Measurements from ENCODE around the gene CRELD2. TPM values are rescaled to one million over a fixed set of nuclear protein-coding genes. Genes with fewer than 3 reads are reported as not detected.

The CRELD2 gene
- total and polyA plus RNA-seq, 2 of the 4 experiments (the other 2 are of a cell fraction) = 36.2 to 70.7 TPM

GRCh38 chr22:49948116-49948957 lies 29.9 kb downstream of the CRELD2 start:
- intact Hi-C loops (cut with micrococcal nuclease) = no loop called here
- TF ChIP-seq RCOR1 (IDR thresholded peaks at IDR 0.05; ENCODE audit: insufficient replicate concordance, low read length) (no peak), RAD21 (IDR thresholded peaks at IDR 0.05; ENCODE audit: low read length) (no peak), CEBPB (IDR thresholded peaks at IDR 0.05; ENCODE audit: low read depth, low read length) (no peak), CHD1 (IDR thresholded peaks at IDR 0.05; ENCODE audit: low read depth, low read length) (no peak), NFE2L2 (IDR thresholded peaks at IDR 0.05; ENCODE audit: low read depth, low read length) (no peak), RFX5 (IDR thresholded peaks at IDR 0.05; ENCODE audit: low read depth, low read length) (no peak), MXI1 (IDR thresholded peaks at IDR 0.05; ENCODE audit: borderline replicate concordance, low read depth, low read length) (no peak), SMC3 (IDR thresholded peaks at IDR 0.05; ENCODE audit: low read depth, low read length) (no peak)
- CTCF ChIA-PET = no interaction called here
- POLR2A ChIA-PET (ENCODE audit: unreplicated experiment) = no interaction called here
- H3K56ac ChIP-seq (ENCODE audit: extremely low read depth, insufficient read depth, low read length) = no peak overlapping the region
- no peak overlapping the region; the same call in 1 of the 2 replicates for H2AK5ac ChIP-seq (ENCODE audit: low read depth, low read length)
- H3K27ac ChIP-seq (ENCODE audit: insufficient read depth, low read length) = no peak overlapping the region
- H3K18ac ChIP-seq (ENCODE audit: low read depth, low read length) = no peak overlapping the region
- 84% methylated on average over 11 of the region's 23 CpGs; no CpG with 5 or more reads in 1 of the 2 experiments for WGBS, 2 experiments (ENCODE audit: extremely low coverage in 2 of 2, insufficient read length in 1 of 2)
- H4K20me1 ChIP-seq (ENCODE audit: insufficient read depth, low read length) = no peaks in the 10 kb centered on the region
- H2BK20ac ChIP-seq (ENCODE audit: low read depth, low read length) = no peak overlapping the region
- H2BK15ac ChIP-seq (ENCODE audit: low read depth, low read length) = no peak overlapping the region
- in situ Hi-C loops (cut with MboI; ENCODE audit: low sequenced_read_pairs) = no loop called here
- H2AK9ac ChIP-seq (replicated peaks; ENCODE audit: low read depth, low read length, poor library complexity) = peak overlapping the region; percentile 37
- H2BK120ac ChIP-seq (ENCODE audit: low read depth, low read length) = no peak overlapping the region
- H4K8ac ChIP-seq (ENCODE audit: low read depth in 2 of 2, low read length in 2 of 2) = no peak overlapping the region
- no peak for ATAC-seq (ENCODE audit: low read depth)
- no peaks in the 10 kb centered on the region for H3K36me3 ChIP-seq (ENCODE audit: control insufficient read depth, insufficient read depth, low read length)
- no peak overlapping the region for H4K5ac ChIP-seq (ENCODE audit: low read depth, low read length)
- no peak overlapping the region for H3K4me3 ChIP-seq (ENCODE audit: insufficient read depth, low read depth, low read length)
- no peak overlapping the region for H3K9ac ChIP-seq (ENCODE audit: low read depth, low read length)
- dilution Hi-C loops (cut with HindIII; ENCODE audit: low sequenced_read_pairs, unreplicated experiment) = no loop called here
- no peak overlapping the region for H3K23ac ChIP-seq (ENCODE audit: low read depth, low read length)
- H3K9me3 ChIP-seq (ENCODE audit: control insufficient read depth, insufficient read depth, low read length) = no peaks in the 10 kb centered on the region
- H3K27me3 ChIP-seq (ENCODE audit: control insufficient read depth, insufficient read depth, low read length) = no peaks in the 10 kb centered on the region
- H3K14ac ChIP-seq (replicated peaks; ENCODE audit: low read depth, low read length) = no peak overlapping the region
- H3K4ac ChIP-seq (ENCODE audit: low read depth, low read length) = no peak overlapping the region
- H3K4me2 ChIP-seq (ENCODE audit: low read depth, low read length) = no peak overlapping the region
- no peak overlapping the region for H4K91ac ChIP-seq (ENCODE audit: insufficient read depth, low read depth, low read length)
- 0 out of 4 replicates have a peak, but pooled peaks cover 0 to 4% of the 10 kb centered on the region in 2 experiments for H3K79me1 ChIP-seq (ENCODE audit: low read depth in 1 of 2, low read length in 2 of 2)
- H3K4me1 ChIP-seq (ENCODE audit: control insufficient read depth, insufficient read depth, low read length) = peaks cover 27% of the 10 kb centered on the region
- no peak overlapping the region for H2AFZ ChIP-seq (replicated peaks; ENCODE audit: low read length, poor library complexity)
- H3K9me1 ChIP-seq (ENCODE audit: insufficient read depth, low read length) = peaks cover 23% of the 10 kb centered on the region
- no peak overlapping the region for H2BK5ac ChIP-seq (ENCODE audit: low read depth, low read length, poor library complexity, severe bottlenecking)
- DNase-seq = no peak
- no TSS peak for BruUV-seq (replicated peaks)

All from IMR-90 (cell line).